ENCODE results near the gene TTLL3.

- TF ChIP-seq EGR1 (IDR thresholded peaks at IDR 0.05; ENCODE audit: borderline replicate concordance, low read depth, low read length) (no peak), ZNF274 (IDR thresholded peaks at IDR 0.05; ENCODE audit: borderline replicate concordance, extremely low read depth, low read length) (no peak), FOSL1 (IDR thresholded peaks at IDR 0.05; ENCODE audit: insufficient read depth, low read depth, low read length) (no peak), CTCF (IDR thresholded peaks at IDR 0.05; ENCODE audit: control extremely low read depth in 1 of 3, insufficient read depth in 1 of 3, low read depth in 1 of 3, low read length in 3 of 3) (no peak), POLR2A (IDR thresholded peaks at IDR 0.05; ENCODE audit: control extremely low read depth in 1 of 2, low read depth in 2 of 2, low read length in 2 of 2) (no peak), PHF8 (conservative IDR thresholded peaks at IDR 0.05; ENCODE audit: low read depth, low read length) (no peak), NANOG (IDR thresholded peaks at IDR 0.05; ENCODE audit: insufficient read depth, low read depth, low read length, poor library complexity, severe bottlenecking) (no peak), POLR2AphosphoS5 (IDR thresholded peaks at IDR 0.05; ENCODE audit: low read depth, low read length) (no peak), USF2 (IDR thresholded peaks at IDR 0.05; ENCODE audit: low read length) (no peak)
Measured at GRCh38 chr3:9780458-9780812, 29.6 kb upstream of the TTLL3 start.

Measured in H1 (cell line).